EH (cell line): ENCODE data around the gene ITPRID2.
A peak's percentile ranks its signal among the peaks of the same experiment; 100 is the strongest.
"Not testable (repeated sequence)": the region's sequence is repeated elsewhere in the genome, so short reads cannot be mapped to it uniquely, and the experiment has no call there.

Experiments
- DNase-seq: peaks from one replicate; pipeline ENCODE4 v3.0.0-alpha.2; 2015; ENCODE audit warnings: low read depth

ITPRID2 gene

DNA sequence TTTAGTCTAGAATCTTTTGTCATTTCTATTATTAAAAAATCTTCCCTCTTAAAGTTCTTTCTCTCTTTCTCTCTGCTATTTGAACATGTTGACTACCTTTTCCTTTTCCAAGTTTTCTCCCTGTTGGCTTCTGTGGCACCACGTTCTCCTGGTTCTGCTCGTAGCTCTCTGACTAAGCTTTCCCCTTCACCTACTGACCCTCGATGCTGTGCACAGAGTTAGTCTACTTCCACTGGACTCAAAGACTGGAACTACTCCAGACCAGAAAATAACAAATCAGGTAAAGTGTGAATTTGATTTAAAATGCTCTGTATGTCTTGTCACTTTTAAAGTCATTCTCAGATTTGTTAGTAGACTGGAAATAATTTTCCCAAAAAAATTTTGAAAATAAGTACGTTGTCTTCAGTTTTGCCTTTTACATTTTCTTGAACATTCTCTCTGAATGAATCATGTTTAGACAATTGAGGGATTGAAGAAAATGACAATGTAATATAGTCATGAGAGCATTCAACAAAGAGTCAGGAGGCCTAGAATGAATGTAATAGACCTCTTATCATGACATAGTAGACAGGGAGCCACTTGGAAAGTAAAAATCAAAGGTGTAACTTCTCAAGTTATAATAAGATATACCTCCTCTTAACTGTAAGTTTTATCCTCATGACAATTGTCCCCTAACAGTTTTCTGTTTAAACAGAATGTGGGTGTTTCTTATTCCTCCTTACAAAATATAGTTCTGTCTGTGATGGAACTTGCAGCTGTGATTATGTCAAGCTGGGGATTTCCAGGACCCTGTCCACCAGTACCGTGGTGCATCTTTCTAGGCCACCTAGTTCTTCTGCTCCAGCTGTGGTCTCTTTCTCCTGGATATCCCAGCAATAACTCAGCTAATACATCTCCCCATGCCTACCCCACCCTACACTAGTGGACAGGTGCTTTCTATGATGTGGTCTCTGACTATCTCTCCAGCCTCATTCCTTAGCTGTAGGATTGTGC is 25.5 kb downstream of the ITPRID2 start:
- DNase-seq: peak; percentile 59

DNA sequence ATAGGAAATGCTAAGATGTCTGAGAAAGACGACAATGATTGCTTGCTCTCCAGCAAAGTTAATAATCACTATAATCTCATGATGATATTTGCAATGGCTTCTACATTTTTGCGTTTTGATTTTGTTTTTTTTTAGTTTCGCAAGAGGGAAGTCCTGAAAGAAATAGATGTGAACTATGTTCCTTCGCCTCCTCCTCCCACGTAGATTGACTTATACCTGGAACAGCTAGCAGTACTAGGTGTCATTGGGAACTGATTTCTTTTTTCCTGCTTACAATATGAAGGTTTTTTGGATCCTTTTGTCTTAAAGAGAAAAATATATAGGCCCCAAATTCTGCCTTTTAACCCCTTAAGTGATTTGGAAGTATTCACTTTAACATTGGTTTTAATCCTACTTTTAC is 26.7 kb downstream of the ITPRID2 start:
- DNase-seq: no peak

DNA sequence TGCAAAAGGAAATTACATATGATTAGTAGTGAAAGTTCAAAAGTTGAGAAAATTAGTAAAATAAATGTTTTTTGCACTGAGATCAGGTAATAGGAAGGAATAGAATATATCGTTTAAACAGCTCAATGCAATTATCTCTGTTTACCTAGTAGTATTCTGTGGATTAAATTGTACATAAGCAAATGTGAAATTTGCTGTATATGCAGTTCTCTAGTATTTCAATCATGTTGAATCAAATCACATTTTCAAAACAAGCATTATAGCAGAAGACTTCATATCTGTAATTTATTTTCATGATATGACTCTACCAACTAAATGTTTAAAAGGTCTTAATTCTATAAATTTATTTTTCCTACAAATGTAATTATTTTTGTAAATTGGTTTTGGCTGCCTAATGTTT is 31.6 kb downstream of the ITPRID2 start:
- DNase-seq: no peak

DNA sequence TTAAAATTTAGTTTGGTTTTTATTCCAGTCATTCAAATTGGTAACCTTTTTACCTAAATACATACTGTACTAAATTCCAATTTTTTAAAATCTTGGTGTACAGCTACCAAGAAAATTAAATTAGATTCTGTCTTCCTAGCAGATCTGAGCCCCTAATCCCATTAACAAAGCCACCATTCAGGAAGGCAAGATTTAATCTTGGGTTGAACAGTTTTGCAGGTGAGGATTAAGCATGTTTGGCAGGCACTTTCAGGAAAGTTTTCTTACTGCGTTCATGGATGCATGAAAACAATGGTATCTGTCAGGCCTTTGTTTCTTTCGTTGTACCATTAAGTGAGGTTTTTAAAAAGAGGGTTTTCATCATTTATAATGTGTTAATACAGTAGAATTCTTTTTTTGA is 32.8 kb downstream of the ITPRID2 start:
- DNase-seq: no peak

DNA sequence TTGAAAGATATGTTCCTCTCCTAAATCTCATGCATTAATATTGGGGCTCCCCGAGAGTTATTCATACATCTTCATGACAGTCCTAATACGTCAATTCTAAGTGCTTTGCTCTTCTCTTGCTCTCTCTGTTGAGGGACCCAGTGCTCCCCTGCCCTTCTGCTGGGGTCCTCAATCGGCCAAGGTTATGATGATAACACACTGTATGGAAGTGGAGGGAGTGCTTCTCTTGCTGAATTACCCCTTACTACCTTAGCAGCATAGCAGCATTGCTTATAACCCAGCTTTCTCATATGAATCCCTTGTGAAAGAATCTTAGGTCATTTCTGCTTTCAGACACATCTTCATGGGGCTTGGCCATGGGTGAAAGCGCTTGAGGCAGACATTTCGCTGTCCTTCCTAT is 43.2 kb downstream of the ITPRID2 start:
- no peak for DNase-seq

DNA sequence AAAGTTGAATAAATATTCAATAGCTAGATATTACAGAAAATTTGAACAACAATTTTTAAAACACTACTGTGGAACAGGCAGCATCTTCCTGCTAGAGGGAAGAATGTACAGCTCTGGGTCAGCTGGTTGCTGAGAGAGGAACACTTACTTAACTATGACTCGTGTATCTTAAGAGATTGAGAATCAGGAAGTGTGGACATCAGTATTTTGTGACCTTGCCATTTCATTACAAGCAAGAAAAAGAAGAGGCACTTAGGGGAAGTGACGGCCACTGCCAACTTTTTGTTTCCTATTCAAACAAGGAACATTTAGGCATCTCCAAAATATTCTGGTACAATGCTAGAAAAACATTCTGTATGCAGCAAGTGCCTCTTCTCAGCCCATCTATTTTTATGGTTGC is 45.9 kb downstream of the ITPRID2 start:
- DNase-seq: peak; percentile 54

DNA sequence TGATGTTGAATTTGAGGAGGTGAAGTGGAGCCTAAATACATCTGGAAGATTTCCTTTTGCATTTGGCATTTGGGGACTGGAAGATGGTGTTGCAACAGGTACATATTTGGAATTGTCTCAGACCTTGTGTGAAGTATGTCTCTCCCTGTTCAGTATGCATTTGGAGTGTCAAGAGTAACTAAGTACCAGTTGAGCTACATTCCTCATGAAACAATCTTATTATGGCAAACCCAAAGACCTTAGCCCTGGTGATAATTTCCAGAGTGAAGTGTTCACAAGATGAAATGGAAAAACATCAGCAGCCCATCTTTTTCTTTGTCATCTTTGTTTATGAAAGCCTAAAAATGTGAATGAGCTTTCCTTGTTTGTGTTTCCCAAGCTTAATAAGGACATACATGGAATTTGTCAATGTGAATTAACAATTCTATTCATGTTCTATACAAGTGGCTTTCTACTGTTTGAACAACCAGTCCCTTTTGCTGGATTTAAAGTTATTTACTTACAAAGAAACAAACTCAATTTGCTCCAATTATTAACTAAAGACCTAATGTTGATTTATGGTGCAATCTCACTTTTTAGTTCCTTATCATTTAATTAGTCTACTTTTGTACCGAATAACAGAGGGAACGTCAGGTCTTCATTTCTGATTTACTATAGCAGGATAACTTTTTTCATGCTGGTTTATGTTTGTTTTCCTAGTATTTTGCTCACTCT is 52.0 kb downstream of the ITPRID2 start:
- no peak for DNase-seq

DNA sequence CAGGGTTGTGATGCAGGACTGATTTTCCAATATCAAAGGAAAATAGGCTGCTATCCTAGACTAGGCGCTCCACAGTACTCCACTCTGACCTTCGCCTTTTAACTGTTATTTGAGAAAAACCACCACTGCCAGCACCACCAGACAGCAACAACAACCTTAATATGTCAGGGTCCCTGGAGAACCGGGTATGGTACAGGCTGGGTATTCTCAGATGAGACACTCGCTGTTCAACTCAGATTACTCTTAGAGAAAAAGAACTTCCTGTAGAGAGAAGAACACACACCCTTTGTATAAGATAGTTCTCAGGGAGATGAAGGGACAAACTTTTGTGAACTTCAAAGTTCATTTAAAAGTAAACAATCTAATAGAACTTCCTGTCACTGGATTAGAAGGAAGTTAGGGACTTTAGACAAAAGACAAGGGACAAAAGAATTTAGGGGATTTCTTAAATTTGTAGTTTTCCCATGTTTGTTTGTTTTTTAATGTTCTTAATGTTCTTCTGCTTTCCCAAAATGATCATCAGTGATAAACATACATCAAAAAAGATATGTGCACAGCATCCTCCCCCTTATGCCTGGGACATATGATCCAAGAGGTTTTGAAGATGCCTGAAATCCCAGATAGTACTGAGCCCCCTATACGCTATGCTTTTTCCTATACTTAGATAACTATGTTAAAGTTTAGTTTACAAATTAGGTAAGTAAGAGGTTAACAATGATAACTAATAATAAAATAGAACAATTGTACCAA is 52.8 kb downstream of the ITPRID2 start:
- DNase-seq: no peak

DNA sequence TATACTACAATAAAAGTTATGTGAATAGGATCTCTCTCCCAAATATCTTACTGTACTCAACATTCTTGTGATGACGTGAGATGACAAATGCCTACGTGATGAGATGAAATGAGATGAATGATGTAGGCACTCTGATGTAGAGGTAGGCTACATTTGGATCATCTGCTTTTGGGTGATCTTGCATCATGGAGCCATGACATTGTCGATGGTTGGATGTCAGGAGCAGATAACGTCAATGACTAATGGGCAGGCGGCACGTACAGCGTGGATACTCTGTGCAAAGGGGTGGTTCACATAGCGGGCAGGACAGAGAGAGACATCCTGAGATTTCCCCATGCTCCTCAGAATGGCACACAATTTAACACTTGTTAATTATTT is 53.4 kb downstream of the ITPRID2 start:
- DNase-seq: no peak

DNA sequence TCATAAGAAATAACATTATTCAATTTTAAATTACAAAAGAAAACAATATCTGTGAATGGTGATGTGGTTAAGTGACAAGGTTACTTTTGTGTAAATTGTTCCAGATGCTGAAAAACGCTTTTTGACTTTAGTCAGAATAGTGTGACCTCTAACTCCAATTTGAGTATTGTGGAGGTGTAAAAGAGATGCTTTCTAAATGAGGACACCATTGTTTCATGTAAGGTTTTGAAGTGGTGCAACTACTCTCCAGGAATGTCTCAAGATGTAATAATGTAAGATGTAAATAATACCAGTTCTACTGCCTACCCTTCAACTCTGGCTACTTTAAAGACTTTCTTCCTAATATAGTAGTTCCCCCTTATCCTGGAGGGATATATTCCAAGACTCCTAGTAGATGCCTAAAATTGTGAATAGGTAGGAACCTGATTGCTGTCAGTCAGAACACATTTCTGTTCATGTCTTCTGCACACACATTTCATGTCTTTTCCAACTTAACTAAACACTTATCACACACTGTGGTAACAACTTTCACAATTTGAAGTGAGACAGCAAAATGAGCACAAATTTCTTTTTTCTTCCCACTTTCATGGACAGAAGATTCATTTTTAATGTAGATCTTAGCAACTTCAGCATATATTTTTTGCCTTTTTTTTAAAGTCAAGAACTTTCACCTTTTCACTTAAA is 55.1 kb downstream of the ITPRID2 start:
- no peak for DNase-seq

DNA sequence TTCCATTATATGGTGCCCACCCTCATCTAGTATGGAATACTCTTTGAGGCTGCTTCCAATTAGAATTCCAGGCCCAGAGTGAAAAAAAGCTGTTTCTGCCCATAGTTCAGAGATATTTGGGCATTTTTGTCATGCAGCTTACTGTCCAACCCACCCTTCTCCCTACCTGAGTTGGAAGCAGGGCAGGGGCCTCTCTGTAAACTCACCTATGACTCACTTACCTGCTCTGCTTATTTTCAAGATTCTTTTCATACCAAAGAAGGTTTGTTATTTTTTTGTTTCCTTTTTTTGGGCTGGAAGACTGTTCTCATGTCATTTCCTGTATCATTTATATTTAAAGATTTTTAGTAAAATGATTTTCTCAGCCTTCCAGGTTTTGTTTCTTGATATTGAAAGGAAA is 55.7 kb downstream of the ITPRID2 start:
- no peak for DNase-seq

DNA sequence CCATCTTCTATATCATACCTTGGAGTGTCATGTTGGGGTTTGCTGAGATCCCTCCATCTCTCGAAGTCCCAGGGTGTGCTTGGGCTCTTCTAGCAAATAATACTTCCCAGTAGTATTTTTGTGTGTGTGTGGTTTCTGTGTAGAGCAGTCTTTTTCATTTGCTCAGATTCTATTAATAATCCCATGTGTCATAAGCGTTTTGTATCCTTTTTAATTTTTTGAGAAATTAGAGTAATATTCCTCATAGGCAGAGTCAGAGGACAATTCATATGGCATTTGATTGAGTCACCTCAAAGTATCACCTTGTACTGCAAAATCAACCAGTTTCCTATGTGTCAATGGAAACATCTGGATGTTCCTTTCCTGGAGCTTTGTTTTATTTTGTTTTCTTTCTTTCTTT is 56.7 kb downstream of the ITPRID2 start:
- DNase-seq: peak; percentile 15

DNA sequence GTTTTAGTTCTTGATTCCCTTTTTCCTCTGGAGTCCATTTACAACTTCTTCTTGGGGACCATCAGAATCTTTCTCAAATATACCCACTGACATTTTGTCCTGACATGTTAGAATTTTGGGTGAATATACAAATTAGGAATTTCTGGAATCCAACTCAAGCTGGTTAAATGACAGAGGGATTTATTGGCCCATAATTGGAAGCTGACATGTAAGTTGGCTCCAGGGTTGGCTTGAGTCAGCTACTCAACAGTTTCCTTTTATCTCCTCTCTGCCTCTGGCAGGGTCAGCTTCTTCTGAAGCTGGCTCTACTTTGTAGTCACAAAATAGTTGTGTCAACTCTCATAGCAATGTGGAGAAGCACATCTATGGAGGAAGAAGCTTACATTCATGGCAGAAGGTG is 57.5 kb downstream of the ITPRID2 start:
- peak; percentile 87 for DNase-seq

DNA sequence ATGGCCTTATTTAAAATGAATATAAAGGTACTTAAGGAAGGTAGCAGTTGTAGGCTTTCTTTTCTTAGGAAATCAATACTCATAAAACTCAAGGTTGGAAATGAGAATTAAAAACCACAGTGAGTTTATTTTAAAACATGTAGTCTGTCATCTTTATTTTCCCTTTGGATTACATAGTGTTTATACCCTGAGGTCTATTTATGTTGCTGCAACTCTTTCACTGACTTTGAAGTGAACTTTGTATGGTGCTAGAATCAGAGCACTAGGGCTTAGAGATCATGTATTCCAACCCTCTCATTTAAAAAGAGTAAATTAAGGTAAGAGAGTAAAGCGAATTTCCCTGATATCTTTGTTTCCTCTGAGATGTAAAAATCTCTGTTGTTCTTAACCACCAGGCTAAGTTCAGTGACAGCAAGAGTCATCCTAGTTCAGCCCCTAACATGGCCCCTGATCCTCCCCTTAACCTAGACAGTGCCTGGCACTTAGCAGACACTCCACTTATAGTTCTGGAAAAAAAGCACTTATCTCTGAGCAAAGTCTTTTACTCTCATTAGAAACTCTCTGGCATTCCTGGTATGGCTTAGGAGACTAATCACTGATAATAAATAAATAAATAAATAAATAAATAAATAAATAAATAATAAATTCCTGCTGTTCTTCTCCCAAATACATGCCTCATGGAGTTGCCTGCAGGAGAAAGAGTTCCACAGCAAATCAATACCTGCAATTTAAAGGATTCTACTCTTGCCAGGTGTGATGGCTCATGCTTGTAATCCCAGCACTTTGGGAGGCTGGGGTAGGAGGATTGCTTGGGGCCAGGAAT is 61.1 kb downstream of the ITPRID2 start:
- DNase-seq: peak; percentile 23

DNA sequence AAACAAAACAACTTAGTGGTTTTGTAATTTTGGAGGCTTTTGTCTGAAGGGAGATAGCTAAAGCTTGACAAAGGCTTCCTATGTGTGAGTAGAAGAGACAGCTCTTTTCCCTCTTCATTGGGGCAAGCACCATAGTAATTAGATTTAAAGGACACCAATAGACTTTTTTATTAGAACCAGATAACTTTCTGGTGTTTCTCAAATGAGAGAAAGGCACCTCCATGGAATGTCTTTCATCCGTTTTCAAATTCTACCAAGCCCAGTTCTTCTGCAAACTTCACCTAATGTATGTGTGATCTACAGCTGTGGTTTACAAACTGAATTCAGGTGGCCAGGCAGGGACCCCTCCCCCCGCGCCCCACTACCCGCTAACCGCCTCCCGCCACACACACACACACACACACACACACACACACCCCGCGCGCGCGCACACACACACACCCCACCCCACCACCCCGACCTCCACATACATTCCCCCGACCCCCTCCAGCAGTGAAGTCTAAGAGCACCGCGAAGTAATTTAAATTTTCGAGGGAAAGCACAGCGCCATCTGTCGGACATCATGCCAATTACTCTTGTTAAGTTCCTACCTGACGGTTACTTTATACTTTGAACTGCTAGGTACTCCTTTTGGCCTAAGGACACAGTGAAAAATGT is 62.5 kb downstream of the ITPRID2 start:
- DNase-seq: peak; percentile 48

DNA sequence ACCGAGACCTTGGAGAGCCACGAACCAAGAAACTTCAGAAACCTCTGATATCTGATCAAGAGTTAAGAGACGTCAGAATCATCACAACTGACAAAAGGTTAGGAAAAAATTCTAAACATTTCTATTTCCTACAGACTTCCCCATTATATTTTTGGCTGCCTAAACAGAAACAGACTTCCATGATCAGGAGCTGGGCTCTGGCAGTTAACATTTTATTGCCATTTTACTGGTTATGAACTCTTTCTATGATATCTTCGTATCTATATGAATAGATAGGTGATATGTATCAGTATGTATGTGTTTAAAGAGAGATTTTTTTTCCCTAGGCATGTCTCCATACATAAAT is 63.0 kb downstream of the ITPRID2 start:
- peak; percentile 31 for DNase-seq

DNA sequence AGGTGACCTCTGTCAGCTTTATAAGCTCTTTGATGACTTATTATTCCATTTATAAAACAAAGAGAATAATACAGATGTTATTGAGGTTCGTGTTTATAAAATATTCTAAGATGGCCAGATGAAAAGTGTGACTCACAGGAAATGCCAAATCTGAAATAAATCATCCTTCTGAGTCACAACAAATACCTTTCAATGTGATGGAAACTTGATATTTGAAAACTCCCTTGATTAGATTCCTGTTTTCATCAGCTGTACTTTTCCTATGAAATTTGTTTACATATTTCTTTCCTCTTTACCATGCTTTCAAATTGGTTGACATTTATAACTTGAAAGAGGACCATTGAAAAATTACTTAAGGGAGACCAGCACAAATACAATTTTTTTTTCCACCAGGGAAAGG is 63.5 kb downstream of the ITPRID2 start:
- DNase-seq: peak; percentile 70

DNA sequence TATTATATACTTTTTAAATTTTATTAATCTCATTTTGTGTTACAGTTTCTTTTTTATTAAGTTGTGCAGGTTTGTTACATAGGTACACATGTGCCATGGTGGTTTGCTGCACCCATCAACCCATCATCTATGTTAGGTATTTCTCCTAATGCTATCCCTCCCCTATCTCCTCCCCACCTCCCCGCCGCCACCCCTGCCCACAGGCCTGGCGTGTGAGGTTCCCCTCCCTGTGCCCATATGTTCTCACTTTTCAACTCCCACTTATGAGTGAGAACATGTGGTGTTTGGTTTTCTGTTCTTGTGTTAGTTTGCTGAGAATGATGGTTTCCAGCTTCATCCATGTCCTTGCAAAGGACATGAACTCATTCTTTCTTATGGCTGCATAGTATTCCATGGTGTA is 64.3 kb downstream of the ITPRID2 start:
- DNase-seq: not testable (repeated sequence)

DNA sequence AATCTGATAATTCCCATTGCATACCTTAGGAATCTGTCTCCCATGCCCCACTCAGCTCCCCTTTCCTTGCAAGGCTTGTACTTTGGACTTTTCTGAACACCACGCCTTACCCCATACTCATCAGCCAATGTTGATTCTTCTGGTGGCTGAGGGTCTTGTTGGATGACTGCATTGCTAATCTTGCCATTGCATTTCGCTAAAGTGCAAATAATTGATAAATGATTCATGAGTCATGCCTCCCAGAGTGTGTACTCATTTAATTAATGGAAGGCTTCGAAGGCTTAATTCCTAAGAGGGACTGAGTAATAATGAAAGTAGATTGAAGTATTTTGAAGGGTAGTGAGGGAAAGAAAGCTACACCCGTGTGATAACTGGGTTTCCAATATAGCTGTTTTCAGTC is 66.1 kb downstream of the ITPRID2 start:
- no peak for DNase-seq

DNA sequence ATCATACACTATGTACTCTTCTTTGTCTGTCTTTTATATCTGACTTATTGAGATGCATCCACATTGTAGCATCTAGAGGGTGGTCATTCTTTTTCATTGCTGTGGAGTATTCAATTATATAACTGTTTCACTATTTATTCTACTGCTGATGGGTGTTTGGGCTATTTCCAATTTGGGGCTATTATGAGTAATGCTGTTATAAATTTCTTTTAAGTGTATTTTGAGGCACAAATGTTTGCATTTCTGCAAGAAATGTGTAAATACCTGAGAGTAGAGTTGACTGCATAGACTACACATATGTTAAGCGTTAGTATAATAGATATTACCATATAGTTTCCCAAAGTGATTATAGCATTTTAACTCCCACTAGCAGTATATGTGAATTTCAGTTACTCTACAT is 67.2 kb downstream of the ITPRID2 start:
- peak; percentile 12 for DNase-seq

DNA sequence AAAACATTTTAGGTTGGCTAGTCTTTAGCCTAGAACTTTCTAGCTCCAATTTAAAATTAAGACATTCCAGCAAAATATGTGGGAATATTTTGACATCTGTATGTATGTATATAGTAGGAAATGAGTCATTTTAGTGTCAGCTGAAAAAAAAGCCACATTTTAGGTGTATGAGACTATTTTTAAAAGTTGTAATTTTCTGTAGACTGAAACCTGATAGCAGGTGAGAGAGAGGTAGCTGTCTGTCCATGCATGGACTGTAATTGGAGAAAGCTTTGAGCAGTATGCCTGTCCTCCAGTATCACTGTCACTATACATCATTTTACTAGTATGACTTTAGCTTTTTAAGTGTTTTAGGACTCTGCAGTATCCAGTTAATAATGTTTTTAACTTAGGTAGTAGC is 68.0 kb downstream of the ITPRID2 start:
- peak; percentile 23 for DNase-seq
